NCI-H69 (cell line): ENCODE measurements around the gene CYGB.

Experiments
- DNase-seq: peaks from one replicate; lab custom pipeline; 2025; lab: John Stamatoyannopoulos, UW

CYGB gene

GRCh38 chr17:76537578-76538280 is at the start of gene CYGB:
Gene CYGB, minus strand, starts transcription at chr17:76537709. Its CDS starts 167 bp downstream, at chr17:76537542.
- DNase-seq, result peak; percentile 64

- DNase-seq, result peak; percentile 89
Observed at GRCh38 chr17:76586741-76587487, 49.4 kb upstream of the CYGB start.

GRCh38 chr17:76585649-76586593 is 48.4 kb upstream of the CYGB start, which contains the start of gene ST6GALNAC2:
Gene ST6GALNAC2, minus strand, starts transcription at chr17:76585860. Its CDS starts 52 bp downstream, at chr17:76585808.
- peak; percentile 89 for DNase-seq

GRCh38 chr17:76585033-76585648 is 47.6 kb upstream of the CYGB start:
- DNase-seq, result no peak

- DNase-seq, result no peak
Observed at GRCh38 chr17:76584427-76585032, 47.0 kb upstream of the CYGB start.

GRCh38 chr17:76582660-76583059 is 45.2 kb upstream of the CYGB start:
- peak; percentile 58 for DNase-seq

GRCh38 chr17:76581515-76581914 is 44.0 kb upstream of the CYGB start:
- no peak for DNase-seq

- no peak for DNase-seq
Observed at GRCh38 chr17:76579281-76579680, 41.8 kb upstream of the CYGB start.

- DNase-seq, result no peak
Observed at GRCh38 chr17:76578376-76578775, 40.9 kb upstream of the CYGB start.

GRCh38 chr17:76577876-76578275 is 40.4 kb upstream of the CYGB start:
- DNase-seq, result no peak

GRCh38 chr17:76576189-76576588 is 38.7 kb upstream of the CYGB start:
- DNase-seq, result no peak

- no peak for DNase-seq
Observed at GRCh38 chr17:76575570-76575969, 38.1 kb upstream of the CYGB start.

- no peak for DNase-seq
Observed at GRCh38 chr17:76574166-76574565, 36.7 kb upstream of the CYGB start.

GRCh38 chr17:76573096-76573495 is 35.6 kb upstream of the CYGB start:
- DNase-seq, result no peak

GRCh38 chr17:76572201-76572910 is 34.8 kb upstream of the CYGB start:
- no peak for DNase-seq

GRCh38 chr17:76570877-76571471 is 33.5 kb upstream of the CYGB start:
- DNase-seq, result no peak

GRCh38 chr17:76570457-76570856 is 32.9 kb upstream of the CYGB start:
- no peak for DNase-seq

GRCh38 chr17:76569607-76570279 is 32.2 kb upstream of the CYGB start:
- no peak for DNase-seq

GRCh38 chr17:76568811-76569221 is 31.3 kb upstream of the CYGB start:
- DNase-seq, result no peak
